ENCODE measurements around the gene BMAL1.

The BMAL1 gene

DNA sequence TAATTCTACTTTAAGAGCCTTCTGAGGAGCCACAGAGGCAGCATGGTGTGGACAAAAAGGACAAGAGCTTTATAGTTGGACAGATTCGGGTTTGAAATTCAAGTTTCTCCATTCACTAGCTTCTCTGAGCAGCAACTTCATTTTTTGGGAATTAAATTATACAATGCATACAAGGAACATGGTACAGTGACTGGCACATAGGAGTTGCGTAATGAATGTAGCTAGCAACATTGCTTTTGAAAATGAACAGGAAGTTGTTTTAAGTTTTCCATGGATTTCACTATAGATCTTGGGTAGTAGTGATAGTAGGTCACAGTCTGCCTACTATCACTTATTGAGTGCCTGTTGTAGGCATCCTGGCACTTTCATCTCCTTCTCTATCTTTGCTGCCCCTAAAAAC lies 41.0 kb upstream of the BMAL1 start:
- Histone ChIP-seq H3F3A (ENCODE audit: insufficient read depth) (no peaks in the 10 kb centered on the region), H3K27me3 (ENCODE audit: low read length) (no peaks in the 10 kb centered on the region), H3K4me2 (ENCODE audit: low read depth, low read length, poor library complexity, severe bottlenecking) (no peak overlapping the region), H3K36me3 (ENCODE audit: low read length) (no peaks in the 10 kb centered on the region), H3K79me2 (ENCODE audit: insufficient read depth, low read length) (no peaks in the 10 kb centered on the region), H3K9me3 (ENCODE audit: insufficient read depth, low read length) (no peaks in the 10 kb centered on the region), H3K4me3 (ENCODE audit: insufficient read depth, low read length, poor library complexity, severe bottlenecking) (no peak overlapping the region), H2AFZ (ENCODE audit: low read depth, low read length, severe bottlenecking) (no peak overlapping the region), H3K9me2 (replicated peaks; ENCODE audit: insufficient read depth, low read length) (no peaks in the 10 kb centered on the region), H3K27ac (ENCODE audit: low read depth, low read length) (no peak overlapping the region), H4K20me1 (ENCODE audit: low read depth, low read length) (no peaks in the 10 kb centered on the region), H3K9ac (ENCODE audit: low read length) (no peak overlapping the region)
- TF ChIP-seq, protein P1, sequence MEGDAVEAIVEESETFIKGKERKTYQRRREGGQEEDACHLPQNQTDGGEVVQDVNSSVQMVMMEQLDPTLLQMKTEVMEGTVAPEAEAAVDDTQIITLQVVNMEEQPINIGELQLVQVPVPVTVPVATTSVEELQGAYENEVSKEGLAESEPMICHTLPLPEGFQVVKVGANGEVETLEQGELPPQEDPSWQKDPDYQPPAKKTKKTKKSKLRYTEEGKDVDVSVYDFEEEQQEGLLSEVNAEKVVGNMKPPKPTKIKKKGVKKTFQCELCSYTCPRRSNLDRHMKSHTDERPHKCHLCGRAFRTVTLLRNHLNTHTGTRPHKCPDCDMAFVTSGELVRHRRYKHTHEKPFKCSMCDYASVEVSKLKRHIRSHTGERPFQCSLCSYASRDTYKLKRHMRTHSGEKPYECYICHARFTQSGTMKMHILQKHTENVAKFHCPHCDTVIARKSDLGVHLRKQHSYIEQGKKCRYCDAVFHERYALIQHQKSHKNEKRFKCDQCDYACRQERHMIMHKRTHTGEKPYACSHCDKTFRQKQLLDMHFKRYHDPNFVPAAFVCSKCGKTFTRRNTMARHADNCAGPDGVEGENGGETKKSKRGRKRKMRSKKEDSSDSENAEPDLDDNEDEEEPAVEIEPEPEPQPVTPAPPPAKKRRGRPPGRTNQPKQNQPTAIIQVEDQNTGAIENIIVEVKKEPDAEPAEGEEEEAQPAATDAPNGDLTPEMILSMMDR (IDR thresholded peaks at IDR 0.05; ENCODE audit: insufficient read depth, low read length, poor library complexity, severe bottlenecking): no peak
- TF ChIP-seq EZH2phosphoT487 (conservative IDR thresholded peaks at IDR 0.05; ENCODE audit: low read length): no peak

DNA sequence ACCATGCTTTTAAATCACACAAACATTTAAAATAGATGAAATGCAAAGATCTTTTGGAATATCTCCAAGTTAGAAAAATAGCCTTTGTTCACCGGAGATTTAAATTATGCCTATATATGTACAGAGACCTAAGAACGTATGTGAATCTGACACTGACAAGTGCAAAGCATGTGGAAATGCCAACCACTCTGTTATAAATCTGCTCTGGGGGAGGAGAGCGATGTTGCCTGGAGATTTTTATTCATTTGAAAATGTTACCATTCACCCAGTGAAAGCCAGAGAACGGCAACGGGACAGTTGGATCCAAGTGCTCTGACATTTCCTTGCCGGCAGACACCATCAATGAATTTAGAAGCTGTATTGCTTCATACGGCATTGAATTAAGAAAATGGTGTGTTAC lies 39.8 kb upstream of the BMAL1 start:
- Histone ChIP-seq H3K9ac (ENCODE audit: low read length) (no peak overlapping the region), H2AFZ (ENCODE audit: low read depth, low read length, severe bottlenecking) (no peak overlapping the region), H3K9me3 (ENCODE audit: insufficient read depth, low read length) (no peaks in the 10 kb centered on the region), H3K79me2 (ENCODE audit: insufficient read depth, low read length) (no peaks in the 10 kb centered on the region), H3K4me2 (ENCODE audit: low read depth, low read length, poor library complexity, severe bottlenecking) (no peak overlapping the region), H3K9me2 (replicated peaks; ENCODE audit: insufficient read depth, low read length) (no peaks in the 10 kb centered on the region), H3K4me3 (ENCODE audit: insufficient read depth, low read length, poor library complexity, severe bottlenecking) (no peak overlapping the region), H3K27me3 (ENCODE audit: low read length) (no peaks in the 10 kb centered on the region), H3F3A (ENCODE audit: insufficient read depth) (no peaks in the 10 kb centered on the region), H4K20me1 (ENCODE audit: low read depth, low read length) (no peaks in the 10 kb centered on the region), H3K27ac (ENCODE audit: low read depth, low read length) (no peak overlapping the region), H3K36me3 (ENCODE audit: low read length) (no peaks in the 10 kb centered on the region)
- TF ChIP-seq, protein P1 (IDR thresholded peaks at IDR 0.05; ENCODE audit: insufficient read depth, low read length, poor library complexity, severe bottlenecking): no peak
- TF ChIP-seq EZH2phosphoT487 (conservative IDR thresholded peaks at IDR 0.05; ENCODE audit: low read length): no peak

DNA sequence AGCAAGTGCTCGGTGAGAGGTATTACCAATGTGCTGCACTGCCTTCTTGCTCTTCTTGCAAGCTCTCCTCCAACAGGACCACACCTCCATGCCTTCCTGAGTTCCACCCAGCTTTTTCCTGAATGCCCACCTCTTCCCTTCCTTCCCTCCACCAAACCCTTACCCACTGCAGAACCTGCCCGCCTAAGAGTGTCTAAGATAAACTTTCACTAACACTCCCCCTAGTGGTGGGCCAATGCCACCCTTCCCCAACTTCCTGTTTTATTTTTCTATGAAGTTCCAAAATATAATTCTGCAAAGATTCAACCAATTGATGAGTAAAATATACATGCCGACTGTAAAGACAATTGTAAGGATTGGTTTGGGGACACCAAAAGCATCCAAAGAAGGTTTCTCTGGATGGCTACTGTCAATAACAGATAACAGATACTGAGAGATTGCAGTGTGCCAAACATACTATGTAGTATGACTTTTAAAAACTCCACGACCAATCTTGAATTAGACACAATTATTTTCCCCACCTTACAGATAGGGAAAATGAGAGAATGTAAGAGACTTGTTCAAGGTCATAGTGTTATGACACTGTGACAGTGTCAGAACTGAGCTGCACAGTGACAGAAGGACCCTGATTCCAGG lies 38.6 kb upstream of the BMAL1 start:
- H3K4me3 ChIP-seq (ENCODE audit: insufficient read depth, low read length, poor library complexity, severe bottlenecking): no peak overlapping the region
- H2AFZ ChIP-seq (ENCODE audit: low read depth, low read length, severe bottlenecking): no peak overlapping the region
- no peaks in the 10 kb centered on the region for H3F3A ChIP-seq (ENCODE audit: insufficient read depth)
- no peaks in the 10 kb centered on the region for H4K20me1 ChIP-seq (ENCODE audit: low read depth, low read length)
- TF ChIP-seq, protein P1 (IDR thresholded peaks at IDR 0.05; ENCODE audit: insufficient read depth, low read length, poor library complexity, severe bottlenecking): peak; percentile 99
- no peak for TF ChIP-seq EZH2phosphoT487 (conservative IDR thresholded peaks at IDR 0.05; ENCODE audit: low read length)
- no peaks in the 10 kb centered on the region for H3K27me3 ChIP-seq (ENCODE audit: low read length)
- H3K9me2 ChIP-seq (replicated peaks; ENCODE audit: insufficient read depth, low read length): no peaks in the 10 kb centered on the region
- H3K27ac ChIP-seq (ENCODE audit: low read depth, low read length): no peak overlapping the region
- H3K9me3 ChIP-seq (ENCODE audit: insufficient read depth, low read length): no peaks in the 10 kb centered on the region
- no peak overlapping the region for H3K4me2 ChIP-seq (ENCODE audit: low read depth, low read length, poor library complexity, severe bottlenecking)
- H3K79me2 ChIP-seq (ENCODE audit: insufficient read depth, low read length): no peaks in the 10 kb centered on the region
- no peaks in the 10 kb centered on the region for H3K36me3 ChIP-seq (ENCODE audit: low read length)
- no peak overlapping the region for H3K9ac ChIP-seq (ENCODE audit: low read length)

Measured in SU-DHL-6 (cell line).